SU-DHL-6 (cell line): ENCODE data around the gene TPPP3.
"Not testable (repeated sequence)": the region's sequence is repeated elsewhere in the genome, so short reads cannot be mapped to it uniquely, and the experiment has no call there.

Experiments
- CTCF ChIP-seq: fragments of 200-600 bp; sonication (generic); IDR thresholded peaks from one replicate; pipeline ENCODE4 v1.5.1; 2017; ENCODE audit warnings: antibody characterized with exemption, mild to moderate bottlenecking, low read length, moderate library complexity; ENCODE audit not compliant: insufficient read depth, poor library complexity, severe bottlenecking
- EZH2phosphoT487 ChIP-seq: fragments of 200-600 bp; sonication (generic), shearing (Covaris generic); conservative IDR thresholded peaks from 2 replicates; pipeline ENCODE4 v1.6.1; 2018; ENCODE audit warnings: mild to moderate bottlenecking, antibody characterized with exemption, low read length, moderate library complexity, mixed read lengths

- not testable (repeated sequence) for TF ChIP-seq CTCF, EZH2phosphoT487
Observed at GRCh38 chr16:67352463-67352862, 40.8 kb downstream of the TPPP3 start.
